ENCODE data around the gene CALD1. TPM values are rescaled to one million over a fixed set of nuclear protein-coding genes. Genes with fewer than 3 reads are reported as not detected.

The CALD1 gene
- total RNA-seq, 4 donors from 2014 or later: 162 to 401 (median 226) TPM

DNA sequence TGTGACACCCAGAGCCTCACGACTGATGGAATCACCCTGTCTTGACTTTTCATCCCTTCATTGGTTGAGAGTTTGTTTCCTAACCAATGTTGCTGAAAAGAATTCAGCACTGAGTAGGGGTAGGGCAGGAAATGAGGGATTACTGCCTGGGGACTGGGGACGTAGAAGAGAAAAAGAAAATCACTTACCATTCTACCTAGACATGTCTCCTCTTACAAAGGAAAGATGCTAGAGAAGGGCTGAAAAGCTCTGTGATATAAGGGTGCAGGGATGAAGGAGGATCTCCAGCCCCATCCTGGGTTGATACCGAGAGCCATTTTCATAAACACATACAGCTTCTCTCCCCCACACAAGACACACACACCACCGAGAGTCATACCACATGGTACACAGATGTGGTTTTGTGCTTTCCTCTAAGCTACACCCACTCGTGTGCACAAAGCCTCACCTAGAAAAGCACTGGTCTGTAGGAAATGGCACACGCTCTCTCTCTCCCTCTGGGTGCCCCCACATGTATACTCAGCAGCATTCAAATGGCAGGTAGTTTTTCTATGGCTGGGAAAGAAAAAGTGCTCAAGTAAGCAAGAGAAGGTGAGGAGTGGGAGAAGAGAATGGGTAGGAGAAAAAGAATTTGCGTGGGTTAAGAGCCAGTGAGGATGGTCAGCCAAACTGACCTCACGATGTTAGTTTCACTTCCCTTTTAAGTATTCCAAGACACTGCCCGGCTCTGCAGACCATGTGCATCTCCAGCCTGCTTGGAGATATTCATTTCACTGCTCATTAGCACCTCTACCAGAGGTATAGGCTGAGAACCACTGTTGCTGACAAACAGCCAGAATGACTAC lies 85.8 kb downstream of the CALD1 start:
- WGBS, 2 donors (ENCODE audit: low coverage in 1 of 2): 34 to 40% methylated on average over 8 to 9 of the region's 9 CpGs
- no peaks in the 10 kb centered on the region for H3K9me3 ChIP-seq
- in situ Hi-C loops (cut with MboI; ENCODE audit: low pct_ligation_motif_present in 1 of 4, low pct_unique_long_range_greater_than_20kb in 1 of 4, low sequenced_read_pairs in 3 of 4): no loop called here
- DNase-seq: no peak
- H3K27me3 ChIP-seq: no peaks in the 10 kb centered on the region
- peaks cover 10 to 34% (median 23%) of the 10 kb centered on the region in 4 donors for H3K4me1 ChIP-seq
- no peaks in the 10 kb centered on the region for H3K36me3 ChIP-seq
- H3K27ac ChIP-seq: peak overlapping the region; percentile 65 to 76 (median 68)
- intact Hi-C loops (cut with DNase I; ENCODE audit: low total_unique reads): no loop called here
- no peak for TF ChIP-seq POLR2A (IDR thresholded peaks at IDR 0.05)
- no peak for TF ChIP-seq POLR2AphosphoS5 (IDR thresholded peaks at IDR 0.05)
- TF ChIP-seq EP300 (IDR thresholded peaks at IDR 0.05; ENCODE audit: low read depth): no peak
- TF ChIP-seq, protein P1, sequence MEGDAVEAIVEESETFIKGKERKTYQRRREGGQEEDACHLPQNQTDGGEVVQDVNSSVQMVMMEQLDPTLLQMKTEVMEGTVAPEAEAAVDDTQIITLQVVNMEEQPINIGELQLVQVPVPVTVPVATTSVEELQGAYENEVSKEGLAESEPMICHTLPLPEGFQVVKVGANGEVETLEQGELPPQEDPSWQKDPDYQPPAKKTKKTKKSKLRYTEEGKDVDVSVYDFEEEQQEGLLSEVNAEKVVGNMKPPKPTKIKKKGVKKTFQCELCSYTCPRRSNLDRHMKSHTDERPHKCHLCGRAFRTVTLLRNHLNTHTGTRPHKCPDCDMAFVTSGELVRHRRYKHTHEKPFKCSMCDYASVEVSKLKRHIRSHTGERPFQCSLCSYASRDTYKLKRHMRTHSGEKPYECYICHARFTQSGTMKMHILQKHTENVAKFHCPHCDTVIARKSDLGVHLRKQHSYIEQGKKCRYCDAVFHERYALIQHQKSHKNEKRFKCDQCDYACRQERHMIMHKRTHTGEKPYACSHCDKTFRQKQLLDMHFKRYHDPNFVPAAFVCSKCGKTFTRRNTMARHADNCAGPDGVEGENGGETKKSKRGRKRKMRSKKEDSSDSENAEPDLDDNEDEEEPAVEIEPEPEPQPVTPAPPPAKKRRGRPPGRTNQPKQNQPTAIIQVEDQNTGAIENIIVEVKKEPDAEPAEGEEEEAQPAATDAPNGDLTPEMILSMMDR (IDR thresholded peaks at IDR 0.05): no peak
- H3K4me3 ChIP-seq: peak overlapping the region in 1 of 4 donors; percentile 1

DNA sequence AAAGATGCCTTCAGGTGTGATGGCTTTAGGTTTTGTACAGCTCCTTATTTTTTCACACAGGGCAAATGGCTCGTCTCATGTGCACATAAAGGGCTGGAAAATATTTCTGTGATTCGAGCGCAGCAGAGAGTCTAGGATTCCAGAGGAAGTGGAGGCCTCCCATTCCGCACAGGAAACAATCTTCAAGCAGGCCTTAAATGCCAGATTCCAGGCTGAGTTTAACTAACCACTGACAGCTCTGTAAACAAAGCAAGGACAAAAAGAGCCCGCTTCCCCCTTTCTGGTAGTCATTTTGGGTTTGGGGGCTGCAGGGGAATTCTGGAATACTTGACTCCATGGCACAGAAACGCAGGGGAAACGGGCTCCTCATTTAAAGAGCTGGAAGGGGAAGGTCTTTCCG lies 87.2 kb downstream of the CALD1 start:
- H3K4me1 ChIP-seq: peaks cover 10 to 34% (median 26%) of the 10 kb centered on the region in 4 donors
- no peak for TF ChIP-seq POLR2A (IDR thresholded peaks at IDR 0.05)
- DNase-seq: no peak
- H3K4me3 ChIP-seq: no peak overlapping the region
- intact Hi-C loops (cut with DNase I; ENCODE audit: low total_unique reads) (no loop called here), in situ Hi-C loops (cut with MboI; ENCODE audit: low pct_ligation_motif_present in 1 of 4, low pct_unique_long_range_greater_than_20kb in 1 of 4, low sequenced_read_pairs in 3 of 4) (no loop called here)
- 48 to 58% methylated on average over 4 to 8 of the region's 8 CpGs for WGBS, 2 donors (ENCODE audit: low coverage in 1 of 2)
- no peaks in the 10 kb centered on the region for H3K27me3 ChIP-seq
- H3K27ac ChIP-seq: peak overlapping the region; percentile 65 to 76 (median 68)
- no peaks in the 10 kb centered on the region for H3K9me3 ChIP-seq
- no peaks in the 10 kb centered on the region for H3K36me3 ChIP-seq

DNA sequence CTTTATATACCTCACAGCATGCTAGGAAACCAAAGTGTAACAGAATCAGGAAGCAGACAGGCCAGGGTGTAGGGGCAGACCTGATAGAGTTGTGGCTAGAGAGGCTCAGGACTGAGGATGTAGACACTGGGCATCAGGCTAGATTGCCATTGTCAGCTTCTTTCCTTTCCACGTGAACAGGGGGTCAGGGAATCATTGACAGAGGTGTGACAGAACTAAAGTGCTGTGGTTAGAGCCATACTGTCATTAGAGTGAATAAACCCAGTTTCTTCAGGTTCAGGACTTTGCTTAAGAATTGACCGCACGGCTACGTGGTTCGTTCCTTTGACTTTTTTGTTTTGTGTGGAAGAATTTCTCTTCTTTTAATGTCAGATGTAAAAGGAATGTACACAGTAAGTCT lies 90.7 kb downstream of the CALD1 start:
- H3K9me3 ChIP-seq: no peaks in the 10 kb centered on the region
- 85% methylated on average over 5 of the region's 5 CpGs; no CpG with 5 or more reads in 1 of the 2 donors for WGBS, 2 donors (ENCODE audit: low coverage in 1 of 2)
- peaks cover 5 to 31% (median 21%) of the 10 kb centered on the region in 4 donors for H3K4me1 ChIP-seq
- H3K27ac ChIP-seq: peak overlapping the region; percentile 25 to 70 (median 36)
- TF ChIP-seq EP300 (IDR thresholded peaks at IDR 0.05; ENCODE audit: low read depth) (no peak), POLR2AphosphoS5 (IDR thresholded peaks at IDR 0.05) (no peak), POLR2A (IDR thresholded peaks at IDR 0.05) (no peak)
- TF ChIP-seq, protein P1 (IDR thresholded peaks at IDR 0.05): no peak
- in situ Hi-C loops (cut with MboI; ENCODE audit: low pct_ligation_motif_present in 1 of 4, low pct_unique_long_range_greater_than_20kb in 1 of 4, low sequenced_read_pairs in 3 of 4) (no loop called here), intact Hi-C loops (cut with DNase I; ENCODE audit: low total_unique reads) (no loop called here)
- H3K36me3 ChIP-seq: no peaks in the 10 kb centered on the region
- DNase-seq: no peak
- H3K27me3 ChIP-seq: no peaks in the 10 kb centered on the region
- no peak overlapping the region for H3K4me3 ChIP-seq

DNA sequence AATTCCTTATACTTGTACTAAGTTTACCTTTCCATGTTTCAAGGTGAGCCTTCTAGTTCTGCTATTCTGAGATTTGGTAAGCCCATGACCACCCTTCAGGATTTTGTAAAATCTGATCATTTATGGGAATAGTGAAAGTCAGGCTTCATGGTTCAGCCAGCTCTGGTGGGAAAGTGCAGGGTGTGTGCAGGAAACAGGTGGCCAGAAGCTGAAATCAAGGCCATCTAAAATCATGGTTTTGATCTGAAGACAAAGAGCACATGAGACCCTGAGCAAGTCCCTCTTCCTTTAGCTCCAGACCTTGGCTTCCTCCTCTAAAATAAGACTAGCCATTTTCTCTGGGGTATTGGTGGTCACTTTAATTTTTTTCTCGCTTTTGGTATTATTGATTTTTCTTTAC lies 91.3 kb downstream of the CALD1 start:
- in situ Hi-C loops (cut with MboI; ENCODE audit: low pct_ligation_motif_present in 1 of 4, low pct_unique_long_range_greater_than_20kb in 1 of 4, low sequenced_read_pairs in 3 of 4) (no loop called here), intact Hi-C loops (cut with DNase I; ENCODE audit: low total_unique reads) (no loop called here)
- Histone ChIP-seq H3K27ac (peak overlapping the region in 3 of 4 donors; percentile 34 to 70 (median 39)), H3K27me3 (no peaks in the 10 kb centered on the region), H3K4me3 (no peak overlapping the region), H3K36me3 (no peaks in the 10 kb centered on the region), H3K9me3 (no peaks in the 10 kb centered on the region), H3K4me1 (peaks cover 0 to 30% (median 16%) of the 10 kb centered on the region in 4 donors)
- DNase-seq: no peak
- TF ChIP-seq POLR2A (IDR thresholded peaks at IDR 0.05) (no peak), POLR2AphosphoS5 (IDR thresholded peaks at IDR 0.05) (no peak)
- 80 to 92% methylated on average over 1 of the region's 1 CpG for WGBS, 2 donors (ENCODE audit: low coverage in 1 of 2)

DNA sequence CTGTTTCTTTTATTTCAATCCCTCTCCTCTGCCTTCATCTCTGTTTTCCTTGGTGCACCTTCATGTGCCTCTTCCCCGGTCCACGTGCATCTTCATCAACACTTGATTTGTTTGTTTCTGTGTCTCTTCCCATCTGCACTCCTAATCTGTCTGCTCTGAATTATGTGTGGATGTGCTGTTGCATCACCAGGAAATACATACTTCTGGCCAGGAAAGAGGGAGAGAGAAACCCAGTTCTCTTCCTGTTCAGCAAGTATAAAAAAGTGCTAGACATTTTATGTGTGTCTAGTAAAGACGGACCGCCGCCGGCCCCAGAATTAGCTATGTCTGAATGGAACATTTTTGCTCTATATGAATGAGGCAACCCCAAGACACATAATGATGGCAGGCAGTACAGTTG lies 93.8 kb downstream of the CALD1 start:
- Histone ChIP-seq H3K4me1 (peaks cover 0 to 19% (median 7%) of the 10 kb centered on the region in 4 donors), H3K9me3 (no peaks in the 10 kb centered on the region), H3K4me3 (no peak overlapping the region), H3K36me3 (no peaks in the 10 kb centered on the region), H3K27ac (peak overlapping the region; percentile 6 to 70 (median 48)), H3K27me3 (no peaks in the 10 kb centered on the region)
- in situ Hi-C loops (cut with MboI; ENCODE audit: low pct_ligation_motif_present in 1 of 4, low pct_unique_long_range_greater_than_20kb in 1 of 4, low sequenced_read_pairs in 3 of 4): no loop called here
- WGBS, 2 donors (ENCODE audit: low coverage in 1 of 2): 79 to 90% methylated on average over 2 to 6 of the region's 6 CpGs
- DNase-seq: no peak
- intact Hi-C loops (cut with DNase I; ENCODE audit: low total_unique reads): no loop called here
- no peak for TF ChIP-seq POLR2AphosphoS5 (IDR thresholded peaks at IDR 0.05)
- TF ChIP-seq POLR2A (IDR thresholded peaks at IDR 0.05): no peak
- TF ChIP-seq, protein P1 (IDR thresholded peaks at IDR 0.05): no peak
- no peak for TF ChIP-seq EP300 (IDR thresholded peaks at IDR 0.05; ENCODE audit: low read depth)
